ENCODE data around the gene RNF175.
A peak's percentile ranks its signal among the peaks of the same experiment; 100 is the strongest.

Gene RNF175

GRCh38 chr4:153784166-153784699, 24.4 kb upstream of the RNF175 start:
- no peak for DNase-seq

DNA sequence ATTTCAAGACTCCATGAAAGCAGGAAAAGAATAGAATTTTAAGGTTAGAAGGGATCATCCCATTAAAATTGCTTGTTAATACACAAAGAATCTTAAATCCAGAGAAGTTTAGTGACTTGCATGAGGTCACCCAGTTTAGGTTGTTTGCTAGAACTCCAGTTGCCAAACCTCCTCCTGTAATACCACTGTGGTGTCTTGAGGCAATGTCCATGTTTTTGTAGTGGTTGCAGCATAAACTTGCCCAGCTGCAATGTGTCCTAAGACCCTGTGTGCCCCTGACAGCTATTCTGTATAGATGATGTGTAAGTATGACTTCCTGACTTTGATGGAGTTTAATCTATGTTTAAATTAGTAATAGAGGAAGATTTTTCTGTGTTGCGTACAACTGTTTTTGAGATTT, 22.8 kb upstream of the RNF175 start:
- no peak for DNase-seq

DNA sequence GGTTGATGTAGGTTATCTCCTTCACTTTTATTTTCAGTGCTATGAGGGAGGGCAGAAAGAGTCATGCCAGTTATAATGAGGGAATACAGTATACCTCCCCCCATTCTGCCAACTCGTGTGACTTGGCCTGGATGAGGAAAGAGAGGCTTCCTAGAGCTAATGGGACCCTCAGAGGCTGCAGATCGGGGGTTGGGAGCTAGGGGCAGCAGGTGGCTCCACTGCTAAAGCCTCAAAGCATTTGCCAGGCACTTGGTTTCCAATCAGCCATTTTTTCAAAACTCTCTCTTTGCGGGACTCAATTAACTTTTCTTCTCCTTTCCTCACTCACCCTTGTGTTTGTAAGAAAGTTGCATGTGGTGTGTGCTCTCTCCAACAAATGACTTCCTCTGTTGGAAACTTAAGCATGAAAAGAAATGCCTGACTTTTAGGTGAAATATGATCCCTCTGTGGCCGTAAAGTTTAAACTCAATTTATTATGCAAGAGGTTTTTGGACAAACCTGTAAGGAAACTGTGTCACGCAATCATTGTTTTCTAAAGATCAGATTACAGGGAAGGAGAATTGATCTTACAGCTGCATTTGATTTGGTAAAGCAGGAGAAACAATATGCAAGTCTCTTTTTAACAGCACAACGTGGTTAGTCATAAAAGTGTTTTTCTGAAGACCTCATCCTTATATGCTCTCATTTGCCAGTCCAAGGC, 22.0 kb upstream of the RNF175 start:
- no peak for DNase-seq

DNA sequence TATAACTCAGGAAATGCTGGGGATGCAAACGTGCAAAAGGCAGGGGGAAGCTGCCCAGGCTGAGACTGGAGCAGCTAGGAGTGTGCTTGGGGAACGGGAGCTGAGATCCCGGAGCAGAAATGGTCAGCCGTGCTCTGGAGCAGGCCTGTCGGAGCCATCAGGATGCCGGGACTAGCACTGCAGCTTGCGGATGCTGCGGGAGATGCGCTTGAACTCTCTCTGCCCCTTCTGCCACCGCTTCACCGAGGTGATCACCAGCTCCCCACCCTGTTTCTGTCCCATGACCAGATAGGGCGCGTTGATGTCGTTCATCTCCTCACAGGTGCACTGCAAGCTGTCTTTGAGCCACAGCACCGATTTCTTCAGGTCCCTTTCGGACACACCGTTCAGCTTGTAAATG, 21.5 kb upstream of the RNF175 start:
- DNase-seq, result no peak

- DNase-seq, result no peak
Measured at GRCh38 chr4:153780876-153781275, 21.1 kb upstream of the RNF175 start.

- DNase-seq, result no peak
Measured at GRCh38 chr4:153780221-153780620, 20.4 kb upstream of the RNF175 start.

GRCh38 chr4:153778383-153778782, 18.6 kb upstream of the RNF175 start:
- DNase-seq, result no peak

DNA sequence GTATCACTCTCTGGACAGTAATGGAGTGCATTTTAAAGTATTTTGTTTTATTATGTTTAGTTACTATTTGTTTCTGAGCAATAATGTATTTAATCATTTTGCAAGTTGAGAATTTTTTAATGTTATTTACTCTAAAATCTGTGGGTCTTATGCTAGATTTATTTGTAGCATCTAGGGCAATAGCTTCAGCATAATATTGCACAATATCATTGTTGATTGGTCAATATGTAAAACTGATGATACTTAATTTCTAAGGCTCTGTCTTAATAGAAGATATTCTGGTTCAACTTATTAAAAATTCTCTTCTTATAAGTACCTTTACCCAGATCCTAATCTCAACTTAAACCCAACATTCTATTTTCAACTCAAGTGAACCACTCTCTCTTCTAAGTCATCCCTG, 17.6 kb upstream of the RNF175 start:
- no peak for DNase-seq

GRCh38 chr4:153776601-153777000, 16.8 kb upstream of the RNF175 start:
- no peak for DNase-seq

GRCh38 chr4:153773236-153773690, 13.4 kb upstream of the RNF175 start:
- no peak for DNase-seq

- no peak for DNase-seq
Measured at GRCh38 chr4:153771046-153771445, 11.2 kb upstream of the RNF175 start.

GRCh38 chr4:153766758-153767157, 6.9 kb upstream of the RNF175 start:
- no peak for DNase-seq

DNA sequence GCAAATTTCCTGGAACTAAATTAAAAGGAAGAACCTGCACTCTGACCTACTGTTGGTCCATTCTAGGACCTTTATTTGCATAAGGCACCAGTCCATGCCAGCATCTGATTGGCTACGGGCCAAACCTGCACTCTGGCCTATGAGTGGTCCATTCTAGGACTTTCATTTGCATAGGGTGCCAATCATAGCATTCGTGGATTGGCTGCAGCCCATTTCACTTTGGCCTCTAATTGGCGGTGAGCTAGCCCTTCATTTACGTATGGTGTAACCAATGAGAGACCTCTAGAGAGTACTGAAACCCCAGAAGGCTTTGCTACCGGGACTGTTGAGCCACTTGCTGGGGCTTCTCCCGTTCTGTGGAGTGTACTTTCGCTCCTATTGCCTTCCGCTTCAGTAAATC, 6.1 kb upstream of the RNF175 start:
- no peak for DNase-seq

DNA sequence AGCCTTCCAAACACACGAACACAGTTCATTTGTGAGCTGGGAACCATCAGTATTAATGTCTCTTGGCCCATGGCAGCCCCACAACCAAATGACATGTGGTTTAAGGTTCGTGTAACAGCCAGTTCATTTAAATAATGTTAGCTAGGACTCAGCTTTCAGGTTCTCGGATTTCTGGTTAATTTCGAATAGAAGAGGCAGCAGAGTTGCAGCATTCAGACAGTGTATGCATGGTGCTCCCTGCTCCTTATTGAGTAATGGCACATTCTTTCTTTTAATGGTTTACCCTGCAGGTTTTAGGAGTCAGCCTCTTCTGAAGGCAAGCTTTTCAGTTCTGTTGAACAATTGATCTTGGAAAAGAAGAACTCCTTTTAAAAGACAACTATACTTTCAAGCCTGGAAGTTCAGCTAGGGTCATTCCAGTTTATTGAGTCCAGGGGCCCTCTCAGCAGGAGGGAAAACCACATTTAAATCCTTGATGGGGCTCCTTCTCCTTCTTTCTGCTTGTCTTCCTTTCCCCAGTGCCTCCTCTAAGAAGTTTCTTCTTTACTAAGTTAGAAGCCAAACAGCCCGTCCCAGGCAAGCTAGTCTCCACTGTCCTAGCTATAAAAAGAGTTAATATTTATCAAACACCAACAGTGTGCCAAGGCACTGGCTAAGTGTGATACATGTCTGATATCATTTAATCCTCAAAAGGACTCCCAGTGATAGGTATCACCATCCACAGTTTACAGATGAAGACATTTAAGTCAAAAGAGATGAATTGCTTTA, 5.0 kb upstream of the RNF175 start:
- DNase-seq, result no peak

- no peak for DNase-seq
Measured at GRCh38 chr4:153763404-153763803, 3.6 kb upstream of the RNF175 start.

- DNase-seq, result no peak
Measured at GRCh38 chr4:153758688-153759406, 977 bp downstream of the RNF175 start.

- no peak for DNase-seq
Measured at GRCh38 chr4:153758136-153758535, 1.7 kb downstream of the RNF175 start.

DNA sequence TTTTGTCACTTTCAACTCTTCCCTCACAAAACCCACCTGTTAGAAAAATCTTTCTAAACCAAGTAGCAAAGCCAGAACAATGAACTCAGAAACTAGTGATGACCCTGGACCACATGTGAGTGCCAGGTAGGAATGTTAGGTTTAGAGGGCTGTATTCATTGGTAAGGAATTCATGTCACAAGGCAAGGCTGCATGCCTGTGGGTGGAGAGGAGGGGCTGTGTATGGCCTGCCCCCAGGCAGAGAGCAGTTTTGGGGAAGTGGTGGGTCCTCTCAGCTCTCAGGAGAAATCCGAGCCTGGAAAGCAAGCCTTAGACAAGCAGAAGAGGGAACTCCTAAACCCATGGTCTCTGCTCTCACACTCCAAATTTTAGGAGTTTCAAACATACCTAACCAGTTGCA, 2.4 kb downstream of the RNF175 start:
- DNase-seq, result no peak

DNA sequence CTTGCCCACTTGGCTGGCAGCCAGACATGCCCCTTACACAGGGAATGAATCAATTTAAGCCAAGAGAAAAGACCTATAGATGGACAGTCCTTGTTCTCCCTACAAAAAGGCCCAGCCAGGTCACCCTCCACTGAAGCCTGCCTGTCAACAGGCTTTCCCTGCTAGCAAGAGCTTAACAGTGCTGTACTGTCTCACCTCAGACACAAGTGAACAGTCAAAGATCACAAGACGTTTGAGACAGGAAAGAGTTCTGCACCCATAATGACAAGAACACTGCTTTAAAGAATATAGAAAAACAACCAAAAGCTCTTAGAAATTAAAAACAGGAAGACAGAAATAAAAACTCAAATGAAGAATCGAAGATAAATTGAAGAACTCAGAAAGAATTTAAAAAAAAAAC, 4.6 kb downstream of the RNF175 start:
- no peak for DNase-seq

GRCh38 chr4:153750197-153750817, 9.5 kb downstream of the RNF175 start:
- peak; percentile 51 for DNase-seq

- no peak for DNase-seq
Measured at GRCh38 chr4:153748378-153748777, 11.4 kb downstream of the RNF175 start.

GRCh38 chr4:153747406-153747955, 12.3 kb downstream of the RNF175 start:
- no peak for DNase-seq

DNA sequence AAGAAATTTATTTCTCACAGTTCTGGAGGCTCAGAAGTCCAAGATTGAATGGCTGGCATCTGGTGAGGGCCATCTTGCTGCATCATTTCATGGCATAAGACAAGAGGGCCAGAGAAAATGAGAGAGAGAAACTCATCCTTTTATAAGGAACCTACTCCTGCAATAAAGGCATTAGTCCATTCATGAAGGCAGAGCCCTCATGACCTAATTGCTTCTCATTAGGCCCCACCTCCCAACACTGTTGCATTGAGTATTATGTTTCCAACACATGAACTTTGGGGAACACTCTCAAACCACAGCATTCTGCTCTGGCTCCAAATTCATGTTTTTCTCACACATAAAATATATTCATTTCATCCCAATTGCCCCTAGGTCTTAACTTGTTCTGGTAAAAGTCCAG, 14.2 kb downstream of the RNF175 start:
- DNase-seq, result no peak
